H1 (cell line): ENCODE data around the gene TOP3B. TPM values are rescaled to one million over a fixed set of nuclear protein-coding genes. Genes with fewer than 3 reads are reported as not detected.

ENCODE experiments used
- HDAC6 ChIP-seq: IDR thresholded peaks from one replicate; pipeline ENCODE4 v1.7.1; 2012; ENCODE audit warnings: low read depth, mild to moderate bottlenecking, inconsistent platforms, low read length, moderate library complexity
- polyA plus RNA-seq, 7 experiments: library from polyadenylated mRNA; depleted of rRNA in 3 of 7; stranded (reverse) in 5 of 7; unstranded in 2 of 7; fragments of >200 nt in 5 of 7; fragments of 200-250 nt in 2 of 7; gene quantifications; 1 replicate in 5 of 7; 2 replicates in 1 of 7; 4 replicates in 1 of 7; pipeline versions ENCODE4 v1.2.1 to v1.2.3, GENCODE V29; 2011 to 2013; ENCODE audit warnings: missing spikeins in 2 of 7, mixed read lengths in 2 of 7
- total RNA-seq: library from RNA; stranded (reverse); fragmentation: NEBNext Ultra II Directional; extraction: Animal tissue kit (Norgen Biotek cat#: 25700); gene quantifications from 2 replicates; pipeline ENCODE4 v1.2.1, GENCODE V29; 2021

The TOP3B gene
- total and polyA plus RNA-seq, 2 of the 8 experiments (the other 6 are each of a cell fraction or from before 2014, with no cell fraction given), result 30.4 to 52.8 TPM

- TF ChIP-seq HDAC6, result no peak
Measured at GRCh38 chr22:22022255-22022840, 39.8 kb upstream of the TOP3B start (continued).
